Keratinocyte (primary cell): ENCODE data around the gene NEGR1. TPM values are rescaled to one million over a fixed set of nuclear protein-coding genes. Genes with fewer than 3 reads are reported as not detected.

Source experiments
- DNase-seq: peaks from one replicate; pipeline ENCODE4 v3.0.0-alpha.2; 2011; ENCODE audit warnings: low read depth, missing footprints, low spot score
- FAIRE-seq: peaks from 2 replicates; lab custom pipeline; 2011; peaks lifted over from hg19 to GRCh38; lab: Jason Lieb, UNC
- H2AFZ ChIP-seq: 2 replicates; pipeline ENCODE4 v1.6.0; 2012; ENCODE audit warnings: low read length, control low read depth, inconsistent platforms; ENCODE audit not compliant: control insufficient read depth
- H3K27ac ChIP-seq: 2 replicates; pipeline ENCODE4 v1.5.1; 2011; ENCODE audit warnings: low read length; ENCODE audit not compliant: control insufficient read depth, insufficient read depth
- H3K27me3 ChIP-seq: 3 replicates; pipeline ENCODE4 v1.6.0; 2011; ENCODE audit warnings: low read length; ENCODE audit not compliant: control insufficient read depth, insufficient read depth; ENCODE audit errors: extremely low read depth
- H3K36me3 ChIP-seq, 2 experiments: 2 replicates in 1 of 2; 3 replicates in 1 of 2; pipeline ENCODE4 v1.5.1; 2011; ENCODE audit warnings: low read length in 2 of 2, mild to moderate bottlenecking in 1 of 2; ENCODE audit not compliant: control insufficient read depth in 2 of 2, insufficient read depth in 2 of 2; ENCODE audit errors: extremely low read depth in 1 of 2
- H3K4me1 ChIP-seq: 3 replicates; pipeline ENCODE4 v1.5.1; 2011; ENCODE audit warnings: low read length; ENCODE audit not compliant: control insufficient read depth, insufficient read depth; ENCODE audit errors: extremely low read depth
- H3K4me2 ChIP-seq: 3 replicates; pipeline ENCODE4 v1.6.0; 2011; ENCODE audit warnings: low read depth, low read length; ENCODE audit not compliant: control insufficient read depth, insufficient read depth; ENCODE audit errors: extremely low read depth
- H3K4me3 ChIP-seq, 3 experiments: fragments of 200-600 bp in 1 of 3; sonication (generic) in 1 of 3; 2 replicates in 2 of 3; 3 replicates in 1 of 3; pipeline ENCODE4 v1.5.1; 2011 to 2016; ENCODE audit warnings: low read length in 3 of 3, mild to moderate bottlenecking in 3 of 3, control low read depth in 2 of 3, inconsistent platforms in 1 of 3, low read depth in 1 of 3, mixed read lengths in 1 of 3, mixed run types in 1 of 3, moderate library complexity in 1 of 3; ENCODE audit not compliant: control insufficient read depth in 2 of 3, insufficient read depth in 2 of 3; ENCODE audit errors: extremely low read depth in 1 of 3
- H3K79me2 ChIP-seq: 2 replicates; pipeline ENCODE4 v1.6.0; 2012; ENCODE audit warnings: low read length; ENCODE audit not compliant: control insufficient read depth, insufficient read depth
- H3K9ac ChIP-seq: 3 replicates; pipeline ENCODE4 v1.6.0; 2011; ENCODE audit warnings: low read length; ENCODE audit not compliant: control insufficient read depth, insufficient read depth; ENCODE audit errors: extremely low read depth
- H3K9me1 ChIP-seq: 3 replicates; pipeline ENCODE4 v1.6.0; 2011; ENCODE audit warnings: low read length; ENCODE audit not compliant: control insufficient read depth, insufficient read depth; ENCODE audit errors: extremely low read depth
- H3K9me3 ChIP-seq: 2 replicates; pipeline ENCODE4 v1.5.1; 2012; ENCODE audit warnings: low read depth, low read length; ENCODE audit not compliant: control insufficient read depth
- H4K20me1 ChIP-seq: 3 replicates; pipeline ENCODE4 v1.6.0; 2011; ENCODE audit warnings: low read length; ENCODE audit not compliant: control insufficient read depth, insufficient read depth; ENCODE audit errors: extremely low read depth
- CTCF ChIP-seq, 3 experiments: IDR thresholded peaks in 1 of 3; conservative IDR thresholded peaks in 1 of 3; optimal IDR thresholded peaks in 1 of 3; 2 replicates in 2 of 3; 3 replicates in 1 of 3; pipeline versions ENCODE3 to v1.5.1; 2011; ENCODE audit warnings: low read length in 3 of 3, mild to moderate bottlenecking in 3 of 3, moderate library complexity in 2 of 3, control low read depth in 1 of 3, inconsistent platforms in 1 of 3; ENCODE audit not compliant: insufficient read depth in 2 of 3; ENCODE audit errors: extremely low read depth in 1 of 3
- EZH2 ChIP-seq: IDR thresholded peaks from one replicate; pipeline ENCODE4 v1.6.1; 2012; ENCODE audit warnings: inconsistent platforms, mild to moderate bottlenecking, low read length, moderate library complexity
- dilution Hi-C: fragments of 300-500 bp; cut with MboI; formaldehyde crosslinking; loops from one replicate; pipeline ENCODE4 v1.7.0; 2020; ENCODE audit warnings: low sequenced_read_pairs; ENCODE audit not compliant: extremely low pct_ligation_motif_present
- polyA plus RNA-seq, 5 experiments: library from polyadenylated mRNA; depleted of rRNA in 3 of 5; stranded (reverse) in 3 of 5; stranded (forward) in 1 of 5; unstranded in 1 of 5; fragments of >200 nt; gene quantifications; 1 replicate in 1 of 5; 2 replicates in 3 of 5; 3 replicates in 1 of 5; pipeline versions ENCODE4 v1.2.1 to v1.2.3, GENCODE V29; 2011 to 2012; ENCODE audit warnings: missing spikeins in 2 of 5, low read depth in 1 of 5, low replicate concordance in 1 of 5

The NEGR1 gene
- polyA plus RNA-seq, 1 donor (not counting 4 experiments of a cell fraction or from before 2014, with no cell fraction given) = 1.6 TPM

GRCh38 chr1:71787699-71788098 is 494.6 kb downstream of the NEGR1 start:
- Histone ChIP-seq H3K79me2 (no peaks in the 10 kb centered on the region), H2AFZ (no peak overlapping the region)

GRCh38 chr1:71786218-71786617 is 496.1 kb downstream of the NEGR1 start:
- Histone ChIP-seq H3K9me1 (no peaks in the 10 kb centered on the region), H3K9ac (no peak overlapping the region), H3K9me3 (no peaks in the 10 kb centered on the region), H3K79me2 (no peaks in the 10 kb centered on the region), H3K4me2 (no peak overlapping the region), H4K20me1 (no peaks in the 10 kb centered on the region), H3K4me1 (no peaks in the 10 kb centered on the region), H2AFZ (no peak overlapping the region), H3K27ac (no peak overlapping the region), H3K27me3 (no peaks in the 10 kb centered on the region), H3K36me3 (no peaks in the 10 kb centered on the region), H3K4me3 (no peak overlapping the region)
- no peak for TF ChIP-seq EZH2
- no peak for TF ChIP-seq CTCF (optimal IDR thresholded peaks at IDR 0.05 in 1 of 3, IDR thresholded peaks at IDR 0.05 in 1 of 3, conservative IDR thresholded peaks at IDR 0.05 in 1 of 3; ENCODE audit: extremely low read depth in 1 of 3, insufficient read depth in 2 of 3, low read length in 3 of 3)
- DNase-seq (no peak), FAIRE-seq (no peak)
- dilution Hi-C loops = no loop called here

More at GRCh38 chr1:71787699-71788098, 494.6 kb downstream of the NEGR1 start:
- Histone ChIP-seq H3K27me3 (no peaks in the 10 kb centered on the region), H3K9me3 (no peaks in the 10 kb centered on the region), H3K4me2 (no peak overlapping the region), H3K36me3 (no peaks in the 10 kb centered on the region), H3K9me1 (no peaks in the 10 kb centered on the region), H3K4me1 (no peaks in the 10 kb centered on the region), H3K9ac (no peak overlapping the region), H3K27ac (no peak overlapping the region), H4K20me1 (no peaks in the 10 kb centered on the region), H3K4me3 (no peak overlapping the region)
- no peak for FAIRE-seq
- TF ChIP-seq EZH2 (no peak), CTCF (optimal IDR thresholded peaks at IDR 0.05 in 1 of 3, IDR thresholded peaks at IDR 0.05 in 1 of 3, conservative IDR thresholded peaks at IDR 0.05 in 1 of 3; ENCODE audit: extremely low read depth in 1 of 3, insufficient read depth in 2 of 3, low read length in 3 of 3) (no peak)
- no peak for DNase-seq
- dilution Hi-C loops = no loop called here
